Daoy (cell line): Measurements from ENCODE around the gene PI4K2A. TPM values are rescaled to one million over a fixed set of nuclear protein-coding genes. Genes with fewer than 3 reads are reported as not detected.

Experiments used
- total RNA-seq: library from RNA; depleted of rRNA; stranded (reverse); fragments of >200 nt; shearing (Covaris generic); gene quantifications from 2 replicates; pipeline ENCODE4 v1.2.3, GENCODE V29; 2014; rRNA removed

Gene PI4K2A
- total RNA-seq, 1 experiment from 2014 or later, result 14.5 TPM

Other genes starting within 250 kb of the PI4K2A start
- gene RRP12, start 239.3 kb upstream of the PI4K2A start, total RNA-seq, result 78.4 and 78.6 TPM in 2 replicates
- 506 and 508 TPM in 2 replicates for gene PGAM1, start 214.5 kb upstream of the PI4K2A start, total RNA-seq
- 37.7 and 49.1 TPM in 2 replicates for gene EXOSC1, start 194.7 kb upstream of the PI4K2A start, total RNA-seq
- gene ZDHHC16, start 194.5 kb upstream of the PI4K2A start, total RNA-seq, result 29.8 and 38.1 TPM in 2 replicates
- 53.3 and 70.5 TPM in 2 replicates for gene MMS19, start 142.2 kb upstream of the PI4K2A start, total RNA-seq
- gene UBTD1, start 141.7 kb upstream of the PI4K2A start, total RNA-seq, result 8.2 and 8.3 TPM in 2 replicates
- not detected in 2 replicates for gene ANKRD2, start 67.9 kb upstream of the PI4K2A start, total RNA-seq
- gene HOGA1, start 56.3 kb upstream of the PI4K2A start, total RNA-seq, result not detected in 2 replicates
- not detected in 2 replicates for gene C10orf62, start 51.0 kb upstream of the PI4K2A start, total RNA-seq
- 1.6 and 3.4 TPM in 2 replicates for gene MORN4, start 7.2 kb upstream of the PI4K2A start, total RNA-seq
- 4.4 and 5.7 TPM in 2 replicates for gene AVPI1, start 46.6 kb downstream of the PI4K2A start, total RNA-seq
- gene MARVELD1, start 73.1 kb downstream of the PI4K2A start, total RNA-seq, result 9.9 and 16.8 TPM in 2 replicates
- 12.3 and 15.1 TPM in 2 replicates for gene ZFYVE27, start 96.5 kb downstream of the PI4K2A start, total RNA-seq
- 3.0 and 6.7 TPM in 2 replicates for gene SFRP5, start 131.3 kb downstream of the PI4K2A start, total RNA-seq
- gene GOLGA7B, start 209.2 kb downstream of the PI4K2A start, total RNA-seq, result 1.3 and 2.0 TPM in 2 replicates